ENCODE measurements around the gene PXDN. TPM values are rescaled to one million over a fixed set of nuclear protein-coding genes. Genes with fewer than 3 reads are reported as not detected.

PXDN gene
- polyA plus RNA-seq, 3 donors from 2014 or later = 0.93 to 1.0 TPM; not detected in 1

GRCh38 chr2:1590596-1591460 is 153.5 kb downstream of the PXDN start:
- no peak for DNase-seq
- no peak overlapping the region for H3K27ac Mint-ChIP-seq
- no peaks in the 10 kb centered on the region for H3K4me1 Mint-ChIP-seq
- H3K27me3 Mint-ChIP-seq (ENCODE audit: low read depth in 3 of 3) = peaks cover 2 to 6% (median 3%) of the 10 kb centered on the region in 3 donors
- H3K9me3 Mint-ChIP-seq = no peaks in the 10 kb centered on the region
- no peaks in the 10 kb centered on the region for H3K36me3 Mint-ChIP-seq
- H3K4me3 Mint-ChIP-seq = no peak overlapping the region

GRCh38 chr2:1588978-1589621 is 155.2 kb downstream of the PXDN start:
- Mint-ChIP-seq H3K27ac (no peak overlapping the region), H3K9me3 (no peaks in the 10 kb centered on the region), H3K27me3 (ENCODE audit: low read depth in 3 of 3) (peaks cover 2 to 6% (median 3%) of the 10 kb centered on the region in 3 donors), H3K4me1 (no peaks in the 10 kb centered on the region), H3K36me3 (no peaks in the 10 kb centered on the region), H3K4me3 (no peak overlapping the region)
- no peak for DNase-seq

GRCh38 chr2:1588051-1588977 is 156.0 kb downstream of the PXDN start:
- DNase-seq = no peak
- Mint-ChIP-seq H3K36me3 (no peaks in the 10 kb centered on the region), H3K4me3 (no peak overlapping the region), H3K27me3 (ENCODE audit: low read depth in 3 of 3) (peaks cover 1 to 6% (median 3%) of the 10 kb centered on the region in 3 donors), H3K4me1 (no peaks in the 10 kb centered on the region), H3K27ac (no peak overlapping the region), H3K9me3 (no peaks in the 10 kb centered on the region)

- Mint-ChIP-seq H3K27ac (no peak overlapping the region), H3K27me3 (ENCODE audit: low read depth in 3 of 3) (peaks cover 0 to 6% (median 3%) of the 10 kb centered on the region in 3 donors), H3K9me3 (no peaks in the 10 kb centered on the region), H3K36me3 (no peaks in the 10 kb centered on the region), H3K4me3 (no peak overlapping the region), H3K4me1 (no peaks in the 10 kb centered on the region)
- no peak for DNase-seq
Observed at GRCh38 chr2:1586923-1587840, 157.1 kb downstream of the PXDN start.

- H3K36me3 Mint-ChIP-seq = no peaks in the 10 kb centered on the region
- no peak overlapping the region for H3K27ac Mint-ChIP-seq
- peaks cover 1 to 3% (median 3%) of the 10 kb centered on the region in 3 donors for H3K27me3 Mint-ChIP-seq (ENCODE audit: low read depth in 3 of 3)
- no peak for DNase-seq
- H3K9me3 Mint-ChIP-seq = no peaks in the 10 kb centered on the region
- H3K4me1 Mint-ChIP-seq = no peaks in the 10 kb centered on the region
- no peak overlapping the region for H3K4me3 Mint-ChIP-seq
Observed at GRCh38 chr2:1586251-1586922, 157.9 kb downstream of the PXDN start.

GRCh38 chr2:1585635-1586034 is 158.7 kb downstream of the PXDN start:
- Mint-ChIP-seq H3K27me3 (ENCODE audit: low read depth in 3 of 3) (peaks cover 1 to 3% (median 3%) of the 10 kb centered on the region in 3 donors), H3K4me1 (no peaks in the 10 kb centered on the region), H3K36me3 (no peaks in the 10 kb centered on the region), H3K27ac (peak overlapping the region in 1 of 6 donors; percentile 48), H3K9me3 (no peaks in the 10 kb centered on the region), H3K4me3 (no peak overlapping the region)
- DNase-seq = no peak

- Mint-ChIP-seq H3K9me3 (no peaks in the 10 kb centered on the region), H3K27ac (no peak overlapping the region), H3K27me3 (ENCODE audit: low read depth in 3 of 3) (peaks cover 1 to 3% (median 3%) of the 10 kb centered on the region in 3 donors), H3K4me3 (no peak overlapping the region), H3K4me1 (no peaks in the 10 kb centered on the region), H3K36me3 (no peaks in the 10 kb centered on the region)
- DNase-seq = no peak
Observed at GRCh38 chr2:1584691-1585485, 159.4 kb downstream of the PXDN start.

GRCh38 chr2:1584051-1584531 is 160.2 kb downstream of the PXDN start:
- Mint-ChIP-seq H3K27ac (no peak overlapping the region), H3K36me3 (no peaks in the 10 kb centered on the region)

GRCh38 chr2:1582891-1583341 is 161.4 kb downstream of the PXDN start:
- no peak overlapping the region for H3K27ac Mint-ChIP-seq
- H3K36me3 Mint-ChIP-seq = no peaks in the 10 kb centered on the region
- H3K4me1 Mint-ChIP-seq = no peaks in the 10 kb centered on the region
- no peaks in the 10 kb centered on the region for H3K9me3 Mint-ChIP-seq
- DNase-seq = no peak
- H3K27me3 Mint-ChIP-seq (ENCODE audit: low read depth in 3 of 3) = peaks cover 3 to 8% (median 3%) of the 10 kb centered on the region in 3 donors
- H3K4me3 Mint-ChIP-seq = no peak overlapping the region

More at GRCh38 chr2:1584051-1584531, 160.2 kb downstream of the PXDN start:
- no peak for DNase-seq
- no peak overlapping the region for H3K4me3 Mint-ChIP-seq
- no peaks in the 10 kb centered on the region for H3K9me3 Mint-ChIP-seq
- H3K27me3 Mint-ChIP-seq (ENCODE audit: low read depth in 3 of 3) = peaks cover 3% of the 10 kb centered on the region in 3 donors
- no peaks in the 10 kb centered on the region for H3K4me1 Mint-ChIP-seq

- H3K4me1 Mint-ChIP-seq = no peaks in the 10 kb centered on the region
- no peak for DNase-seq
- H3K4me3 Mint-ChIP-seq = no peak overlapping the region
- no peaks in the 10 kb centered on the region for H3K9me3 Mint-ChIP-seq
- peaks cover 0 to 8% (median 3%) of the 10 kb centered on the region in 3 donors for H3K27me3 Mint-ChIP-seq (ENCODE audit: low read depth in 3 of 3)
- no peaks in the 10 kb centered on the region for H3K36me3 Mint-ChIP-seq
- no peak overlapping the region for H3K27ac Mint-ChIP-seq
Observed at GRCh38 chr2:1581965-1582625, 162.2 kb downstream of the PXDN start.

All from immature natural killer cell (primary cell).